Naive thymus-derived CD8-positive, alpha-beta T cell (primary cell): ENCODE data around the gene AMPD3. TPM values are rescaled to one million over a fixed set of nuclear protein-coding genes. Genes with fewer than 3 reads are reported as not detected.

Source experiments
- ATAC-seq, 2 donors: fragments of 150-1000 bp; cut with Tn5 transposase in 1 of 2; sonication (Bioruptor Pico), chemical (Tn5 transposase) in 1 of 2; 1 replicate in 1 of 2; 2 replicates in 1 of 2; pipeline ENCODE4 v1.10.0; 2021; ENCODE audit warnings: mild to moderate bottlenecking in 2 of 2, moderate library complexity in 2 of 2
- POLR2A ChIA-PET: fragments of 350-600 bp; sonication (Branson Sonifier 250); formaldehyde crosslinking; loops from one replicate; lab custom pipeline; 2021; ENCODE audit warnings: antibody characterized with exemption; lab: Charles Lee
- DNase-seq, 10 donors: peaks; one replicate each; pipeline versions ENCODE4 v3.0.0 to v3.0.0-alpha.2; 2020 to 2022
- H3K27ac Mint-ChIP-seq, 10 donors: one replicate each; pipeline ENCODE4 v1.8.0; 2020 to 2022; ENCODE audit warnings: mild to moderate bottlenecking in 10 of 10, mixed read lengths in 10 of 10, moderate library complexity in 4 of 10, inconsistent platforms in 1 of 10
- H3K27me3 Mint-ChIP-seq, 5 donors: one replicate each; pipeline ENCODE4 v1.8.0; 2021 to 2022; ENCODE audit warnings: mixed read lengths in 5 of 5
- H3K36me3 Mint-ChIP-seq, 3 donors: one replicate each; pipeline ENCODE4 v1.8.0; 2020 to 2022; ENCODE audit warnings: mixed read lengths in 3 of 3, mild to moderate bottlenecking in 2 of 3, inconsistent platforms in 1 of 3
- H3K4me1 Mint-ChIP-seq, 4 donors: one replicate each; pipeline ENCODE4 v1.8.0; 2021 to 2022; ENCODE audit warnings: mixed read lengths in 4 of 4
- H3K4me3 Mint-ChIP-seq, 10 donors: one replicate each; pipeline ENCODE4 v1.8.0; 2020 to 2022; ENCODE audit warnings: mild to moderate bottlenecking in 10 of 10, mixed read lengths in 10 of 10, moderate library complexity in 6 of 10, inconsistent platforms in 1 of 10
- H3K9me3 Mint-ChIP-seq, 9 donors: one replicate each; pipeline ENCODE4 v1.8.0; 2020 to 2022; ENCODE audit warnings: mixed read lengths in 9 of 9, mild to moderate bottlenecking in 3 of 9, inconsistent platforms in 1 of 9, moderate library complexity in 1 of 9
- polyA plus RNA-seq, 3 donors: library from polyadenylated mRNA; unstranded; fragments of 300-500 nt; fragmentation: Illumina TruSeq; gene quantifications; one replicate each; pipeline ENCODE4 v1.2.3, GENCODE V29; 2021
- total RNA-seq, 8 experiments: library from RNA in 2 of 8; stranded (reverse) in 2 of 8; gene quantifications; one replicate each; pipeline ENCODE4 v1.2.3 and lab custom pipeline; 2021 to 2026

AMPD3 gene
- total and polyA plus RNA-seq, 5 experiments from 2014 or later = 4.3 to 28.0 (median 14.2) TPM

DNA sequence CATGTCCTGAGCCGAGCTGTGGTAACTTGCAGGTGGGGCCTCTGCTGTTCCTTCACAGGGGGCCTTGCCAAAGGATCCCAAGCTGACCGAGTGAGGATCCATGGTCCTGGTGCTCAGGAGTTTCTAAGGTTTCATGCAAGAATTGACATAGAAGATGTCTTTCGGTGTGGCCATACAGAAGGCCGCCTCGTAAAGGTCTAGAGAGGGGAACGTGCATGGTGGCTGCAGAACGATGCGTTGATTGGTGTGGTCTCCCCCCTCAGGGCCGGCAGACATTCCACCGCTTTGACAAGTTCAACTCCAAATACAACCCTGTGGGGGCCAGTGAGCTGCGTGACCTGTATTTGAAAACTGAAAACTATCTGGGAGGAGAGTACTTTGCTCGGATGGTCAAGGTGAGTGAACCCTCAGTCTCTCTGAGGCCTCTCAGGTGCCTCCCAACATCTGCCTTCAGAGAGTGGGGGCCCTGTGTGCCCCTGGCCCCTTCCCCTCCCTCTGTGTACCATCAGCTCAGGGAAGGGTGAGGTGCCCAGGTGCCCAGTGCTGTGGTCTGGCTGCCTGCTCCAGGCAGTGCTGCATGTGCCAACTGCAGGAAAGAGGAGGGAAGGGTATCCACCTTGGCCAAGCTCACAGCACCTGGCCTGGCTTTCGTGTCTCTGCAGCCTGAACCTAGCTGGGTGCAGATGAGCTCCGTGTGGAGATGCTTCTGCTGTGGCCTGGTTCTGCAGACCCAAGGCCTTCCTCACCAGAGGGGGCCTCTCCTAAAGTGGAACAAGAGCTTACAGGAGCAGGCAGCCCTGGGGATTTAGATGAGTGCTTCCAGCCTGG lies 39.8 kb downstream of the AMPD3 start:
- Mint-ChIP-seq H3K4me3 (no peak overlapping the region), H3K27ac (peak overlapping the region in 3 of 10 donors; percentile 2 to 44 (median 21)), H3K27me3 (no peaks in the 10 kb centered on the region), H3K4me1 (peaks cover 0 to 11% (median 4%) of the 10 kb centered on the region in 4 donors), H3K36me3 (peaks cover 0 to 87% (median 13%) of the 10 kb centered on the region in 3 donors), H3K9me3 (no peaks in the 10 kb centered on the region)
- POLR2A ChIA-PET = no interaction called here
- DNase-seq = no peak
- no peak for ATAC-seq

DNA sequence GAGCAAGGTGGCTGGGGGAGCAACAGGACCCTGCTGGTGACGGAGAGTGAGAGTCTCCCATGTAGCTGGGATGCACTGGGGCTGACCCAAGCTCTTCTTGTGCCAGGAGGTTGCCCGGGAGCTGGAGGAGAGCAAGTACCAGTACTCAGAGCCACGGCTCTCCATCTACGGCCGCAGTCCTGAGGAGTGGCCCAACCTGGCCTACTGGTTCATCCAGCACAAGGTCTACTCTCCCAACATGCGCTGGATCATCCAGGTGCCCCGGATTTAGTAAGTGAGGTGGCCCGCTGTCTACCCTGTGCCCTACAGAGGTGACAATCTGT lies 40.4 kb downstream of the AMPD3 start:
- POLR2A ChIA-PET = no interaction called here
- ATAC-seq (no peak), DNase-seq (peak in 1 of 10 donors; percentile 59)
- Mint-ChIP-seq H3K4me1 (peaks cover 0 to 11% (median 0%) of the 10 kb centered on the region in 4 donors), H3K4me3 (no peak overlapping the region), H3K27ac (no peak overlapping the region), H3K27me3 (no peaks in the 10 kb centered on the region), H3K9me3 (no peaks in the 10 kb centered on the region), H3K36me3 (peaks cover 0 to 87% (median 13%) of the 10 kb centered on the region in 3 donors)

DNA sequence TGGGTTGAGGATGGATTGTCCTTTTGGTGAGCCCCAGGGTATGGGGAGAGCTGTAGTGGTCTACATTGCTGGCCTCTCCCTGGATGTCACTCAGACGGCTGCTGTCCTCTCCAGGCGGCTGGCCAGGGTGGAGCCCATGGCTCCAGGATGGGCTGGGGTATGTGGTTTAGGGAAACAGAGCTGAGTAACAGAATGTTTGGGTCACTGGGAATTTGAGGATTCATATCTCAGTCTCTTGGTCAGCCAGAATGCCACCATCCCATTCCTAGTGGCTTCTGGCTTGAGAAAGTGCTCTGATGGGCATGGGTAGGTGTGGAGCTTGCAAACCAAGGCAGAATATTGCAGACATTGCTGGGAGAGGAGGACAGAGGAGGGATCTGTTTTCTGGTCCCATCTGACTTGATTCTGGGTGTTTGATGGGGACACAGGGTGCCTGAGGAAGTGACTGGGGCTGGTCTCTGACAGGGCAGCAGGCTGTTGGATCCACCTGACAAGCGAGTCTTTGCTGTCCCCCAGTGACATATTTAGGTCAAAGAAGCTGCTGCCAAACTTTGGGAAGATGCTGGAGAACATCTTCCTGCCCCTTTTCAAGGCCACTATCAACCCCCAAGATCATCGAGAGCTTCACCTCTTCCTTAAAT lies 41.4 kb downstream of the AMPD3 start:
- Mint-ChIP-seq H3K4me1 (peaks cover 0 to 9% (median 0%) of the 10 kb centered on the region in 4 donors), H3K27me3 (no peaks in the 10 kb centered on the region), H3K36me3 (peaks cover 0 to 93% (median 13%) of the 10 kb centered on the region in 3 donors), H3K4me3 (no peak overlapping the region), H3K27ac (peak overlapping the region in 1 of 10 donors; percentile 27), H3K9me3 (no peaks in the 10 kb centered on the region)
- POLR2A ChIA-PET = no interaction called here
- DNase-seq (no peak), ATAC-seq (no peak)

DNA sequence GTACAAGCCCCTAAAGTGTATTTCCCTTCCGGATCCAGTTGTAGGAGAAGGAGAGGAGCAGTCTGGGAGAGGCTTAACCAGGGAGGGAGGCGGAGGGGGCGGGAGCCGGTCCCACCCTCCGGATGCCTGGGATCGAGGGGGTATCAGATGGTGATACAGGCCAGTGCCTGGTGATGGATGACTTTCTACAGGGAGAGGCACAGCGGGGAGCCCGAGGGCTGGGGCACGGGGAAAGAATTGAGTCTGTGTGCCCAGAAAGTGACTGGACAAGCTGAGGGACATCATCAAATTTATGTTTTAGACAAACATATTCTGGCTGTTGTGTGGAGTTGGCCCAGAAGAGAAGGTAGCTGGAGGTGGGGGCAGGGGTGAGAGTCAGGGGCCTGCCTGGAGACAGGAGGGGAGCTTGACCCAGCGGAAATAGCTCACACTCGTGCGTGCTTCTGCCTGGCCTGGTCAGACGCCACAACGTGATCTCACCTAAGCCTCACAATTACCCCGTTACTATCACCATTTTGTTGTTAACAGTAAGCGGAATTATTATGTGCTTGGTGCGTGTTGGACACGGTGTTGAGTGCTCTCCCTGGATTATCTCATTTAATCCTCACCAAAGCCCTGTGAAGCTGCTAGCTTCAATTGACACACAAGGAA lies 42.4 kb downstream of the AMPD3 start:
- DNase-seq = no peak
- Mint-ChIP-seq H3K9me3 (no peaks in the 10 kb centered on the region), H3K27ac (peak overlapping the region in 1 of 10 donors; percentile 19), H3K4me1 (peaks cover 0 to 8% (median 2%) of the 10 kb centered on the region in 4 donors), H3K27me3 (no peaks in the 10 kb centered on the region), H3K36me3 (peaks cover 0 to 90% (median 13%) of the 10 kb centered on the region in 3 donors), H3K4me3 (no peak overlapping the region)
- ATAC-seq = no peak
- POLR2A ChIA-PET = interaction anchor here (1.7 kb wide), 1 partner anchor 41 kb away, joined by 4 read pairs; no protein-coding TSS in a partner anchor

DNA sequence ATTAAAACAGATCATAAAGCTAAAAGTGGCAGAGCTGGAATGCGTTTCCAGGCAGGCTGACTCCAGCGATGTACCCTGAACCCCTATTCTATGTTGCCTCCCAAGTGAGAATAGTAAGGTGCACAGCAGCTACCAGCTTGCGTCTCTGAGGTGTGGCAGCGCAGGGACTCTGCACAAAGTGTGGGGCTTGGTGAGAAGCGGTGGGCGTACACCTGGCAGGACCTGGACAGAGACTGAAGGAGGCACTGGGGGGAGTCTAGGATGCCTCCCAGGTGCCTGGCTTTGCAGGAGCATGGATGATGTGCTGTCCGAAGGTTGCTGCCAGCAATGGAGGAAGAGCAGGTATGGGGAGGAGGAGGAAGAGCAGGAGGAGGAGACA lies 42.9 kb downstream of the AMPD3 start:
- Mint-ChIP-seq H3K4me3 (no peak overlapping the region), H3K9me3 (no peaks in the 10 kb centered on the region), H3K4me1 (peaks cover 0 to 9% (median 2%) of the 10 kb centered on the region in 4 donors), H3K36me3 (peaks cover 0 to 90% (median 11%) of the 10 kb centered on the region in 3 donors), H3K27ac (peak overlapping the region in 4 of 10 donors; percentile 14 to 78 (median 39)), H3K27me3 (no peaks in the 10 kb centered on the region)
- POLR2A ChIA-PET = interaction anchor here (0.5 to 1.7 kb wide), 2 partner anchors 42 to 725 kb away, joined by 4 read pairs; no protein-coding TSS in a partner anchor
- ATAC-seq = no peak
- no peak for DNase-seq

DNA sequence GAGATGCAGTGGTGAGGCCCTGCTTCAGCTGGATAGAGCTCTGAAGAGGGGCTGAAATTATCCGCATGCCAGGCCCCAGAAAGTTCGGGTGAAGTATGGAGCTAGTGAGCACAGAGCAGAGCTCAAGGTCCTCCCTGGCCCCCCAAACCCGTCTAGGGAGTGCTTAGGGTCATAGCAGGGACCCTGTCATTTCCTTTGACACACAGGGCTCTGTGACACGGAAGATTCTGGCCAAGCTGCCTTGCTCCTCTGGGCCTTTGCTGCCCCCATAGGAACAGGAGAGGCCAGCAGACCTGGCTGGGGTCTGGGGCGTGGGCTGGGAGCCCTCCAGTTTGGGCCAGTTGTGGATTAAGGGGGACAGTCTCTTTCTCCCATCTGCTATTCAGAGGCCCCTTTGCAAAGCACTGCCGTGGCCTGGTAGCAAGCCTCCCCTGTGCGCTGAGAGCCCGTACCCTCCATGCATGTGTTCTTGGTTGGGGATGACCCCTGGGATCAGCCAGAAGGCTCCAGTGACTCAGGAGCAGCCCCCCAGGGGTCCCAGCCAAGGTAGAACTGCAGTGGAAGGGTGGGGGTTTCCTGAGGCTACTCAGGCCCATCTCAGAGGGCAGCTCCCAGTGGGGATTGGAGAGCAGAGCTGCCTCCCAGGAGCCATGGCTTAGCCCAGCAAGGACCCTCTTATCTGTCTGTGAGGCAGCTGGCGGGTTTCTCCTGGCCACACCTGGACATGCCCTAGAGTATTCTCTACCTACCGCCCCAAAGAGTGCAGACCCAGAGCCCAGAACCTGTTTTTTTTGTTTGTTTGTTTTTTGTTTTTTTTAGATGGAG lies 43.6 kb downstream of the AMPD3 start:
- no peaks in the 10 kb centered on the region for H3K27me3 Mint-ChIP-seq
- H3K27ac Mint-ChIP-seq = peak overlapping the region in 2 of 10 donors; percentile 18 to 19
- DNase-seq (no peak), ATAC-seq (no peak)
- H3K4me1 Mint-ChIP-seq = peaks cover 0 to 12% (median 2%) of the 10 kb centered on the region in 4 donors
- POLR2A ChIA-PET = interaction anchor here (0.5 to 1.7 kb wide), 2 partner anchors 42 to 726 kb away, joined by 4 read pairs; no protein-coding TSS in a partner anchor
- no peak overlapping the region for H3K4me3 Mint-ChIP-seq
- peaks cover 0 to 88% (median 13%) of the 10 kb centered on the region in 3 donors for H3K36me3 Mint-ChIP-seq
- H3K9me3 Mint-ChIP-seq = no peaks in the 10 kb centered on the region

DNA sequence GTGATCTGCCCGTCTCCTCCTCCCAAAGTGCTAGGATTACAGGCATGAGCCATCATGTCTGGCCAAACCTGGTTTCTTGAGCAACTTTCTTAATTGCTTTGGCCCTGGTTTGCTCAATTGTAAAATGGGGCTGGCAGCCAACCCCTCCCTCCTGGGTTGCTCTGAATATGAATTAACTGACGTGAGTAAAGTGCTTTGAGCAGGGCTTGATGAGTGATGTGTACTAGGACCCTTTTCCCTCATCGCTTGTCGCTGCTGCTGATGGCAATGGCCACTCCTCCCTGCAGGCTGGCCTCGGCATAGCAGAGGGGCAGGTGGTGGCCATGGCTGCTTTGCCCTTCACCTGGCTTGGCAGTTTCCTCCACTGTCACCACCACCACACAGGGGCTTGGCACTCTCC lies 44.4 kb downstream of the AMPD3 start:
- DNase-seq = no peak
- no peaks in the 10 kb centered on the region for H3K9me3 Mint-ChIP-seq
- no peak overlapping the region for H3K27ac Mint-ChIP-seq
- no peak for ATAC-seq
- POLR2A ChIA-PET = interaction anchor here (0.6 kb wide), 1 partner anchor 53 kb away, joined by 3 read pairs; no protein-coding TSS in a partner anchor
- H3K4me1 Mint-ChIP-seq = peaks cover 0 to 17% (median 2%) of the 10 kb centered on the region in 4 donors
- no peak overlapping the region for H3K4me3 Mint-ChIP-seq
- peaks cover 0 to 88% (median 15%) of the 10 kb centered on the region in 3 donors for H3K36me3 Mint-ChIP-seq
- H3K27me3 Mint-ChIP-seq = no peaks in the 10 kb centered on the region

DNA sequence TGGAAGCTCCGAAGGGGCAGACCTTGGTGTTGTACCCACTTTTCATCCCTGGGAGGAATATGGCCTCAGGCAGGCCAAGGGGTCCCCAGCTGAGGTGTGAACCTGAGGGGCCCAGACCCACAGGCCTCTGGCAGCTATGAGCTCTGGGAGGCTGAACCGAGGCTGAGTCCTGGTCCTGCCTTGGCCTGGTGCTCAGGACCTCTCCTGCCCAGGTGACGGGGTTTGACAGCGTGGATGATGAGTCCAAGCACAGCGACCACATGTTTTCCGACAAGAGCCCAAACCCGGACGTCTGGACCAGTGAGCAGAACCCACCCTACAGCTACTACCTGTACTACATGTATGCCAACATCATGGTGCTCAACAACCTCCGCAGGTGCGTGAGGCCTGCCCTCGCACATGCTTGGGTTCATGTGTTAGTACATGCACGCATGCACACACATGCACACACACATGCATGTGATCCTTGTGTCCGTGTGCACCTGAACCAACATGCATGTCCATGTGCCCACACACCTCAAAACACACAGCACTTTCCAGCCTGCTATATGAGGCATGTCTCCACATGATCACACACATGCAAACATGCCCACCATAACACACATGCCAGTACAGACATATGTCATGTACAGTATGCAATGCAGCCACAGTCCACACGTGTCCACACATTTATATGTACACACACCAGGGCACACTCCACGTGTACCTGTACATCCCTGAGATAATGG lies 45.0 kb downstream of the AMPD3 start:
- H3K4me1 Mint-ChIP-seq = peaks cover 0 to 17% (median 2%) of the 10 kb centered on the region in 4 donors
- ATAC-seq (no peak), DNase-seq (no peak)
- no peak overlapping the region for H3K4me3 Mint-ChIP-seq
- H3K36me3 Mint-ChIP-seq = peaks cover 0 to 88% (median 16%) of the 10 kb centered on the region in 3 donors
- POLR2A ChIA-PET = no interaction called here
- H3K27me3 Mint-ChIP-seq = no peaks in the 10 kb centered on the region
- H3K27ac Mint-ChIP-seq = peak overlapping the region in 4 of 10 donors; percentile 9 to 81 (median 44)
- H3K9me3 Mint-ChIP-seq = no peaks in the 10 kb centered on the region

DNA sequence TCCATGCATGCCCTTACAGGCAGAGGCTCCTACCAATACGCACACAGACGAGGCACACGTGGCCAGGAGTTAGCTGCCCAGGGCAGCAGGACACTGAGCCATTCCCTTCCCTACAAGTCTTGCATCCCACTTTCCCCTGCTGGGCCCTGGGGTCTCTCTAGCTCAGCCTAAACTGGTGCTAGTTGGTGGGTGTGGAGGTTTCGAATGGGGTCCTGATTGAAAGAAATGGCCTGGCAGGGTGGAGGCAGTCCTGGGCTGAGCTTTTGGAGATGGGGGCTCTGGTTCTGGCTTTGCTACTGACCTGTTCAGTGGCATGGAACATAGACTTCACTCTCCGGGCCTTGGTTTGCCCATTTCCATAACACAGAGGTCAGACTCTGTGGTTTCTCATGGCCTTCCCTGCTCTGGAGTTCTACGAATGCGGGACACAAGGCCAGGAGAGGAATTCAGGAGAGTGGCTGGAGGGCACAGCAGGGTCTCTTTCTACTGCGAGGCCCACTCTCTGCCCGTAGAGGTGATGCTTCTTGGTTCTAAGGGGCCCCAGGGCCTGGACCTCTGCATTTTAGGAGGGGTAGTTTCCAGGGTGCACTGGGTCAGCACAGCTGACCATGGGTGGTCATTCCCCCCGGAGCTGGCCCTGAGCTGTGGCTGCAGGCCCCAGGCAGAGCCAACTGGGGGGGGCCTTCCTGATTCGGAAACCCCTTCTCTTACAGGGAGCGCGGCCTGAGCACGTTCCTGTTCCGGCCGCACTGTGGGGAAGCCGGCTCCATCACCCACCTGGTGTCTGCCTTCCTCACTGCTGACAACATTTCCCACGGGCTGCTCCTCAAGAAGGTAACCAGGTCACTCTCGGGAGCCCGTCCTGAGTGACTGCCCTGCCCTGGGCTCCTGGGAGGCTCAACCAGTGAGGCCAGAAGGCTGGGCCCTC lies 46.0 kb downstream of the AMPD3 start:
- Mint-ChIP-seq H3K9me3 (no peaks in the 10 kb centered on the region), H3K4me3 (no peak overlapping the region), H3K36me3 (peaks cover 0 to 89% (median 25%) of the 10 kb centered on the region in 3 donors), H3K4me1 (peaks cover 0 to 17% (median 2%) of the 10 kb centered on the region in 4 donors), H3K27ac (peak overlapping the region in 2 of 10 donors; percentile 56 to 81), H3K27me3 (no peaks in the 10 kb centered on the region)
- ATAC-seq = no peak
- DNase-seq = no peak
- POLR2A ChIA-PET = no interaction called here

DNA sequence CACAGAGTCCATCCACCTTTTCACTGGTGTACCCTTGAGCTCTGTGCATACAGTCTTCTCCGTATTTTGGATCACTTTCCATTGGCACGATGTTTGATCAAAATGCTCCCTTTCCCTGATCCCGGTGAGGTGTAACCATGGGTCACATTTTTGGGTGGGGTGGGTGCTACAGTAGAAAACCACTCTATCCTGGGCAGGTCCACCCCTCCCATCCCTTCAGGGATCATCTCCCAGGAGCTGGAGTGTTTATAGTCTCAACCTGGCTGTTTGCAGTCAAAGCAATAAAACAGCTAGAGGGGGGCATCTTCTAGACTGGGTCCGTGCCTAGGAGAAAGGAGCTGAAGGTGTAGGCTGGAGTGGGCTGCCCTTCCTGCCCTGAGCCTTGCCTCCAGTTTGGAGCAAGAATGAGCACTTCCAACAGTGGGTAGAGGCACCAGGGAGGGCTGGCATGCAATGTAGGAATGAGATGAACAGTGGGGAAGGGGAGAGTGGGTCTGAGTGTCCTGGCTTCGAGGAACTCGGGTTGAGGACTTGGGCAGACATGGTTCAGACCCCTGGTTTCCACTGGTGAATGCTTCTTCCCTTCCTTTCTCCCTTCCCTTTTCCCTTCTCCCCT lies 47.1 kb downstream of the AMPD3 start:
- Mint-ChIP-seq H3K4me1 (peaks cover 0 to 17% (median 1%) of the 10 kb centered on the region in 4 donors), H3K27ac (peak overlapping the region in 4 of 10 donors; percentile 24 to 65 (median 50)), H3K4me3 (peak overlapping the region in 1 of 10 donors; percentile 6), H3K36me3 (peaks cover 0 to 87% (median 25%) of the 10 kb centered on the region in 3 donors), H3K27me3 (no peaks in the 10 kb centered on the region), H3K9me3 (no peaks in the 10 kb centered on the region)
- ATAC-seq (no peak), DNase-seq (no peak)
- POLR2A ChIA-PET = interaction anchor here (1.3 kb wide), 1 partner anchor 39 kb away, joined by 3 read pairs; the partner anchor contains the start of gene RNF141
